A549 (cell line): ENCODE results near the gene FLVCR1.

Experiments used
- HDAC2 ChIP-seq: fragments of 200-600 bp; sonication (generic); IDR thresholded peaks from 2 replicates; pipeline ENCODE4 v1.6.1; 2016
- POLR2A ChIP-seq: IDR thresholded peaks from 2 replicates; pipeline ENCODE4 v1.6.1; 2012; ENCODE audit warnings: mild to moderate bottlenecking, low read length
- RAD21 ChIP-seq, 2 experiments: fragments of >200 bp in 1 of 2; sonication (Bioruptor Twin) in 1 of 2; formaldehyde crosslinking in 1 of 2; IDR thresholded peaks in 1 of 2; conservative IDR thresholded peaks in 1 of 2; 2 replicates in 1 of 2; 3 replicates in 1 of 2; pipeline ENCODE4 v1.6.1; 2012 to 2018; ENCODE audit warnings: inconsistent platforms in 1 of 2
- RCOR1 ChIP-seq: fragments of 150-350 bp; IDR thresholded peaks from 2 replicates; pipeline ENCODE4 v1.6.1; 2014; ENCODE audit warnings: antibody characterized with exemption, low read length, low read depth
- ZSCAN20 ChIP-seq: fragments of 250-450 bp; sonication (Bioruptor Pico); IDR thresholded peaks from 2 replicates; pipeline ENCODE4 v1.8.0; 2022; ENCODE audit warnings: mild to moderate bottlenecking, moderate library complexity
- TF ChIP-seq, protein P1 (sequence below): fragments of 200-600 bp; sonication (generic); IDR thresholded peaks from 2 replicates; pipeline ENCODE4 v1.6.1; 2016; ENCODE audit warnings: antibody characterized with exemption, mild to moderate bottlenecking, moderate library complexity
- TF ChIP-seq, protein P2 (sequence below): fragments of >200 bp; sonication (Bioruptor Twin); formaldehyde crosslinking; IDR thresholded peaks from 3 replicates; pipeline ENCODE4 v1.5.1; 2016
- TF ChIP-seq, protein P3 (sequence below): IDR thresholded peaks from 2 replicates; pipeline ENCODE4 v1.6.1; 2012

DNA sequence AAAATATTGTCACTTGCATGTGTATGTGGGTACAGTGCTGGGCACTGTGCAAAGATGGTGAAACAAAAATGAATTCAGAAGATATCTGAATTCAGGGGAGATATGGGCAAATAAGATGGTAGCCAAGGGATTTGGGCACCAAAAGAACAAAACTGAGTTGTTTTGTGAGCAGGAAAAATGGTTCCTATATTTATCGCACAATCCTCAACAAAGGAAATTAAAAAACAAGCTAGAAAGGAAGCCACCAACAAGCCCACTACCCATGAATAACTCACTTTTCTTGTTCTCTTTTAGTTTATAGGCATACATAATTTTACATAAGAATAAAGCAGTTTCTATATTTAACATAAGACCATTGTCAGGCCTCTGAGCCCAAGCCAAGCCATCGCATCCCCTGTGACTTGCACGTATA lies 51.6 kb downstream of the FLVCR1 start:
- TF ChIP-seq POLR2A (no peak), HDAC2 (no peak), ZSCAN20 (no peak), RCOR1 (no peak), RAD21 (conservative IDR thresholded peaks at IDR 0.05 in 1 of 2, IDR thresholded peaks at IDR 0.05 in 1 of 2) (no peak)
- TF ChIP-seq, protein P1, sequence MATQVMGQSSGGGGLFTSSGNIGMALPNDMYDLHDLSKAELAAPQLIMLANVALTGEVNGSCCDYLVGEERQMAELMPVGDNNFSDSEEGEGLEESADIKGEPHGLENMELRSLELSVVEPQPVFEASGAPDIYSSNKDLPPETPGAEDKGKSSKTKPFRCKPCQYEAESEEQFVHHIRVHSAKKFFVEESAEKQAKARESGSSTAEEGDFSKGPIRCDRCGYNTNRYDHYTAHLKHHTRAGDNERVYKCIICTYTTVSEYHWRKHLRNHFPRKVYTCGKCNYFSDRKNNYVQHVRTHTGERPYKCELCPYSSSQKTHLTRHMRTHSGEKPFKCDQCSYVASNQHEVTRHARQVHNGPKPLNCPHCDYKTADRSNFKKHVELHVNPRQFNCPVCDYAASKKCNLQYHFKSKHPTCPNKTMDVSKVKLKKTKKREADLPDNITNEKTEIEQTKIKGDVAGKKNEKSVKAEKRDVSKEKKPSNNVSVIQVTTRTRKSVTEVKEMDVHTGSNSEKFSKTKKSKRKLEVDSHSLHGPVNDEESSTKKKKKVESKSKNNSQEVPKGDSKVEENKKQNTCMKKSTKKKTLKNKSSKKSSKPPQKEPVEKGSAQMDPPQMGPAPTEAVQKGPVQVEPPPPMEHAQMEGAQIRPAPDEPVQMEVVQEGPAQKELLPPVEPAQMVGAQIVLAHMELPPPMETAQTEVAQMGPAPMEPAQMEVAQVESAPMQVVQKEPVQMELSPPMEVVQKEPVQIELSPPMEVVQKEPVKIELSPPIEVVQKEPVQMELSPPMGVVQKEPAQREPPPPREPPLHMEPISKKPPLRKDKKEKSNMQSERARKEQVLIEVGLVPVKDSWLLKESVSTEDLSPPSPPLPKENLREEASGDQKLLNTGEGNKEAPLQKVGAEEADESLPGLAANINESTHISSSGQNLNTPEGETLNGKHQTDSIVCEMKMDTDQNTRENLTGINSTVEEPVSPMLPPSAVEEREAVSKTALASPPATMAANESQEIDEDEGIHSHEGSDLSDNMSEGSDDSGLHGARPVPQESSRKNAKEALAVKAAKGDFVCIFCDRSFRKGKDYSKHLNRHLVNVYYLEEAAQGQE, result no peak
- TF ChIP-seq, protein P2, sequence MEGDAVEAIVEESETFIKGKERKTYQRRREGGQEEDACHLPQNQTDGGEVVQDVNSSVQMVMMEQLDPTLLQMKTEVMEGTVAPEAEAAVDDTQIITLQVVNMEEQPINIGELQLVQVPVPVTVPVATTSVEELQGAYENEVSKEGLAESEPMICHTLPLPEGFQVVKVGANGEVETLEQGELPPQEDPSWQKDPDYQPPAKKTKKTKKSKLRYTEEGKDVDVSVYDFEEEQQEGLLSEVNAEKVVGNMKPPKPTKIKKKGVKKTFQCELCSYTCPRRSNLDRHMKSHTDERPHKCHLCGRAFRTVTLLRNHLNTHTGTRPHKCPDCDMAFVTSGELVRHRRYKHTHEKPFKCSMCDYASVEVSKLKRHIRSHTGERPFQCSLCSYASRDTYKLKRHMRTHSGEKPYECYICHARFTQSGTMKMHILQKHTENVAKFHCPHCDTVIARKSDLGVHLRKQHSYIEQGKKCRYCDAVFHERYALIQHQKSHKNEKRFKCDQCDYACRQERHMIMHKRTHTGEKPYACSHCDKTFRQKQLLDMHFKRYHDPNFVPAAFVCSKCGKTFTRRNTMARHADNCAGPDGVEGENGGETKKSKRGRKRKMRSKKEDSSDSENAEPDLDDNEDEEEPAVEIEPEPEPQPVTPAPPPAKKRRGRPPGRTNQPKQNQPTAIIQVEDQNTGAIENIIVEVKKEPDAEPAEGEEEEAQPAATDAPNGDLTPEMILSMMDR, result no peak
- TF ChIP-seq, protein P3, sequence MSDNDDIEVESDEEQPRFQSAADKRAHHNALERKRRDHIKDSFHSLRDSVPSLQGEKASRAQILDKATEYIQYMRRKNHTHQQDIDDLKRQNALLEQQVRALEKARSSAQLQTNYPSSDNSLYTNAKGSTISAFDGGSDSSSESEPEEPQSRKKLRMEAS, result no peak
